ENCODE data around the gene CLEC1A.

GRCh38 chr12:10136637-10137205 is 37.9 kb upstream of the CLEC1A start:
- TF ChIP-seq EZH2 (IDR thresholded peaks at IDR 0.05; ENCODE audit: insufficient read depth, poor library complexity, severe bottlenecking) (no peak), EZH2phosphoT487 (IDR thresholded peaks at IDR 0.05; ENCODE audit: insufficient read depth, low read depth) (no peak)

All from GM23248 (cell line).